Measurements from ENCODE around the gene HEATR5A.
"Not testable (repeated sequence)": the region's sequence is repeated elsewhere in the genome, so short reads cannot be mapped to it uniquely, and the experiment has no call there.

DNA sequence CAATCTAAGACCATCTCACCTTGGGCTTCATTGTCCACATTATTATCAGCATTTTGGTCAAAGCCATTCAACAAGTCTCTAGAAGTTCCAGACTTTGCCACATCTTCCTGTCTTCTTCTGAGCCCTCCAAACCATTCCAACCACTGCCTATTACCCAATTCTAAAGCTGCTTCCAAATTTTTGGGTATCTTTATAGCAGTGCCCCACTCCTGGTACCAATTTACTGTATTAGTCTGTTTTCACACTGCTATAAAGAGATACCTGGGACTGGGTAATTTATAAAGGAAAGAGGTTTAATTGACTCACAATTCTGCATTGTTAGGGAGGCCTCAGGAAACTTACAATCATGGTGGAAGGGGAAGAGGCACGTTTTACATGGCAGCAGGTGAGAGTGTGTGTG lies 89.0 kb downstream of the HEATR5A start:
- TF ChIP-seq POLR2A (IDR thresholded peaks at IDR 0.05; ENCODE audit: low read depth, low read length); TAF1 (IDR thresholded peaks at IDR 0.05; ENCODE audit: borderline replicate concordance, low read depth, low read length); POLR2AphosphoS5 (IDR thresholded peaks at IDR 0.05; ENCODE audit: low read depth, low read length): not testable (repeated sequence)
